GM13976 (cell line): ENCODE results near the gene ESF1.
"Not testable (repeated sequence)": the region's sequence is repeated elsewhere in the genome, so short reads cannot be mapped to it uniquely, and the experiment has no call there.

Experiments
- DNase-seq: peaks from one replicate; pipeline ENCODE4 v3.0.0; 2012; ENCODE audit warnings: low spot score
- CTCF ChIP-seq: IDR thresholded peaks from 2 replicates; pipeline ENCODE4 v1.5.1; 2012; ENCODE audit warnings: borderline replicate concordance, mild to moderate bottlenecking; ENCODE audit not compliant: insufficient read depth; ENCODE audit errors: extremely low read depth, missing control alignments, control extremely low read depth
- in situ Hi-C: fragments of 300-500 bp; cut with MboI; formaldehyde crosslinking; loops from one replicate; pipeline ENCODE4 v1.12.0; 2022; ENCODE audit warnings: low sequenced_read_pairs, mixed read lengths, inconsistent platforms; ENCODE audit not compliant: unreplicated experiment

Gene ESF1

GRCh38 chr20:13755809-13756208 lies 28.9 kb downstream of the ESF1 start:
- no peak for DNase-seq

DNA sequence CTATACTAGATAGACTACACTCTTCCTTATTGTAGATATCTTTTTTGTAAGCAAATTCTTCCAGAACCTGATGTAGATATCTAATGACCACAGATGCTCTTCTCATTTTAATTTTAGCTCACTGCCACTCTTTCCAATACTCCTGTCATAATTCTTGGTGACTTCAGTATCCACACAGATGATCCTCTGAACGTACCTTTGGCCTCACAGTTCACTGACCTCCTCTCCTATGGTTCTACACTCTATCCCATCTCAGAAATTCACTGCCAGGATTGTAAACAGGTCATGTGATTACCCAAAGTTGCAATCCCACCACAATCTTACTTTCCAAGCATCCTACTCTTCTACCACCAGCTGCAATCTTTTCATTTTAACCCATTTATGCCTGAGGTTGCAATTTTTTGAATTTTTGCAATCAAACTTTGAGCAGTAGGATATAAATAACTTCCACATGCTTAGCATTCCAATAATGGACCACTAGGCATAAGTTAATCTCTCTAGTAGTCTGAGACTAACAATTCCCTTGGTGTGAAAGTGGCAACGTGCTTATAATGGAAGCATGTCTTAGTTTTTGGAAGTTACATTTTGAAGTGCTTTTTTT lies 31.2 kb downstream of the ESF1 start:
- in situ Hi-C loops, result no loop called here
- DNase-seq, result no peak
- no peak for TF ChIP-seq CTCF

More at GRCh38 chr20:13755809-13756208, 28.9 kb downstream of the ESF1 start:
- TF ChIP-seq CTCF, result no peak
- in situ Hi-C loops, result no loop called here

DNA sequence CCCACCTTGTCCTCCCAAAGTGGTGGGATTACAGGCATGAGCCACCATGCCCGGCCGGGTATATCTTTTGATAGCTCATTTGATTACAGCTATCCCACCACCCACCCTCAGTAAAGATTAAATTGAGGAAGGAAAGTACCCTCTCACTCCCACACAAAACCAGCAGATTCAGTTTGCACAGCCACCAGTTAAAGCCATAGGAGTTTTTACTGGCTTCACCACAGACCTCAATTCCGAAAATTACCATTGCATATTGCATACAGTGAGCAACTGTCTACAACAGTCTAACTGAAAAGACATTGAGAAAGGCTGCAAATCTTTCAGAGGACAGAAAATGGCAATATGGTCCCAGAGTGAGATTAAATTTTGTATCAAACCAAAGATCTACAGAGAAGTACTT lies 34.9 kb downstream of the ESF1 start:
- in situ Hi-C loops, result no loop called here
- no peak for DNase-seq
- no peak for TF ChIP-seq CTCF

DNA sequence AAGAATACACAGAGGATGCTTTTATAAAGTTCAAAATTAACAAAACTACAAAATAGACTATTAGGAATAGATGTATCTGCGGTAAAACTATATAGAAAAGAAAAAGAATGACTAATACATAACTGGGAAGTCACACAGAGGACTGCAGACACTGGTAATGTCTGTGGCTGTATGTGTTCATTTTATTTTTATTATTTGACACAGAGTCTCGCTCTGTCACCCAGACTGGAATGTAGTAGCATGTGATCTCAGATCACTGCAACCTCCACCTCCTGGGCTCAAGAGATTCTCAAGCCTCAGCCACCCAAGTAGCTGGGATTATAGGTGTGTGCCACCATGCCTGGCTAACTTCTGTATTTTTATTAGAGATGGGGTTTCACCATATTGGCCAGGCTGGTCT lies 38.9 kb downstream of the ESF1 start:
- no peak for TF ChIP-seq CTCF
- DNase-seq, result no peak
- in situ Hi-C loops, result no loop called here

- in situ Hi-C loops, result no loop called here
- no peak for TF ChIP-seq CTCF
- DNase-seq, result no peak
Observed at GRCh38 chr20:13744352-13744751, 40.4 kb downstream of the ESF1 start.

DNA sequence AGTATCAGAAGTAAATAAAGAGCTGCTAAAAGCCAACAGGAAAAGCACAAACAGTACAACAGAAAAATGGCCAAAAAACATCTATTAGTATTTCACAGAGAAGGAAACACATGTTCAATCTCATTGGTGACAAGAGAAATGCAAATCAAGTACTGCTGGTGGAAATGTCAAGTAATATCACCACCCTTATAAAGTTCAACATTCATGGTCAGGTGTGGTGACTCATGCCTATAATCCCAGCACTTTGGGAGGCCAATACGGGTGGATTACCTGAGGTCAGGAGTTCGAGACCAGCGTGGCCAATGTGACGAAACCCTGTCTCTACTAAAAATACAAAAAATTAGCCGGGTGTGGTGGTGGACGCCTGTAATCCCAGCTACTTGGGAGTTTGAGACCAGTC lies 42.8 kb downstream of the ESF1 start:
- no peak for DNase-seq
- in situ Hi-C loops, result no loop called here
- no peak for TF ChIP-seq CTCF

DNA sequence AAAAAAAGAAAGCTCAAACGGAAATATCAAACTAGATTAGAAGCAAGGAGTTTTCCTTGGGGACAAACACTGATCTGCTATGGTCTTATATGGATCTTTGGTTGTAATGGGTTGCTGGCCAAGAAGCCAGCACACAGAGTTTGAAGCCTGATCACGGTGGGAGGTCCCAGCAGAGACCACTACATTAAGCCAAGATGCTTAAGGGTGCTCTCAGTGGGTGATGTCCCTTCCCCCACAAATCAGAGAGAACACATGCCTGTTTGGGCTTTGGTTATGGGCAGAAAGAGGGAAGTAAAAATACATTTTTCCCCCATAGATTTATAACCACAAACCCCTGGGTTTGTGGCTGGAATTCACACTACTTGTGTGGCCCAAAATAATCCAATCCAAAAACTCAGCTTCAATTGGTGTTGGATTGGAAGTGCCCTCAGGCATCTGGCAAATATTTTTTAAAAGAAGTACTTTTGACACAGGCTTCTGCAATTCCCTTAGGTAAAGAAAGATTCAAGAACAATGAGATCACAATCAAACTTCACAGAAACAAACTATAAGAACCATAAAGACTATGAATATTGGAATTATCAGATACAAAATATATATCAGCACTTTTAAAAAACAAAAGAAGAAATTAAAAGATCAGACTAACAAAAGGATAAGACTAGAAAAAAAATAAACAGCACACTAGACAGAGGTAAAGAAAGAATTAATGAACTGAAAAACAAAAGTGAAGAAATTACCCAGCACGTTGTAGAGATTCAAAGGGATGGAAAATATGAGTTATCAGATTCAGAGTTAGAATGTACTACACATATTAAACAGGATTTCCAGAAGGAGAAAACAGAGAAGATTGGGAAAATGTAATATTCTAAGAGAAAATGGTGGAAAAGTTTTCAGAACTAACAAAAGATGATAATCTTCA lies 44.7 kb downstream of the ESF1 start:
- no peak for TF ChIP-seq CTCF
- no peak for DNase-seq
- in situ Hi-C loops, result no loop called here

GRCh38 chr20:13738187-13738586 lies 46.5 kb downstream of the ESF1 start:
- in situ Hi-C loops, DNase-seq: not testable (repeated sequence)
